NCI-H748 treated with DMSO at 0.1 percent for 48 hours (cell line): Measurements from ENCODE around the gene CAPN11.
"Not testable (repeated sequence)": the region's sequence is repeated elsewhere in the genome, so short reads cannot be mapped to it uniquely, and the experiment has no call there.

Source experiments
- DNase-seq: peaks from one replicate; lab custom pipeline; 2025; lab: John Stamatoyannopoulos, UW

Gene CAPN11

DNA sequence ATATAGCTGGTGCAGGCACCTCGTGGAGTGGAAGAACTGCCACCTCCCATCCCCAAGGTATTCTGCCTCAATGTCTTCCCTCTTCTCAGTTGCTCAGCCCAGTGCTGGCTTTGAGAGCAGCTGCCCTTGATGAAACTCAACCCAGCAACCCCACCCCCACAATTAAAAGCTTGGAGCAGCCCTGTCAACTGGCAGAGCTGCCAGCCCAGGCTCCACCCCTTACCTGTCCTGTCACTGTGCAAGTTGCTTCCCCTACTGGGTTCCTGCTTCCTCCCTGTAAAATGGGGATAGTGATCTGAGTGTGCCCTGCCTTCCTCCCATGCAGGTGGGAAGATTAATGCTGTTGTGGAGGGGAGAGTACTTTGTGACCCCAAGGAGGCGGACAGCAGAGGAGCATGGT lies 26.7 kb upstream of the CAPN11 start:
- DNase-seq = no peak

DNA sequence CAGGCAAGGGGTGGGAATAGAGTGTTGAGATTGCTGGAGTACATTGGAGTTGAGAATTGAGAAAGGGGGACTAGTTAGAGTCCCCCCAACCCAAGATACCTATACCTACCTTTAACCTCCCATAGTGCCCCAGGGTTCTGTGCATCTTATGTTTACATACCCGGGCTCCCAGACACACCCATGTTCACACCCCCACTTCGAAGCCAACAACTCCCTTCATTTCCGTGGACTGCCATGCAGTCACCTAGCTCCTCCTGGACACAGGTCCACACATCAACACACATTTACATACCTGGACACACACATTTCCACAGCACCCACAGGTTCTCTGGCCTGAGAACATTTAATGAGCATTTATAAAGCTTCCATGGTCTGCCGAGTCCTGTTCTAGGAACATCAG lies 26.1 kb upstream of the CAPN11 start:
- no peak for DNase-seq

DNA sequence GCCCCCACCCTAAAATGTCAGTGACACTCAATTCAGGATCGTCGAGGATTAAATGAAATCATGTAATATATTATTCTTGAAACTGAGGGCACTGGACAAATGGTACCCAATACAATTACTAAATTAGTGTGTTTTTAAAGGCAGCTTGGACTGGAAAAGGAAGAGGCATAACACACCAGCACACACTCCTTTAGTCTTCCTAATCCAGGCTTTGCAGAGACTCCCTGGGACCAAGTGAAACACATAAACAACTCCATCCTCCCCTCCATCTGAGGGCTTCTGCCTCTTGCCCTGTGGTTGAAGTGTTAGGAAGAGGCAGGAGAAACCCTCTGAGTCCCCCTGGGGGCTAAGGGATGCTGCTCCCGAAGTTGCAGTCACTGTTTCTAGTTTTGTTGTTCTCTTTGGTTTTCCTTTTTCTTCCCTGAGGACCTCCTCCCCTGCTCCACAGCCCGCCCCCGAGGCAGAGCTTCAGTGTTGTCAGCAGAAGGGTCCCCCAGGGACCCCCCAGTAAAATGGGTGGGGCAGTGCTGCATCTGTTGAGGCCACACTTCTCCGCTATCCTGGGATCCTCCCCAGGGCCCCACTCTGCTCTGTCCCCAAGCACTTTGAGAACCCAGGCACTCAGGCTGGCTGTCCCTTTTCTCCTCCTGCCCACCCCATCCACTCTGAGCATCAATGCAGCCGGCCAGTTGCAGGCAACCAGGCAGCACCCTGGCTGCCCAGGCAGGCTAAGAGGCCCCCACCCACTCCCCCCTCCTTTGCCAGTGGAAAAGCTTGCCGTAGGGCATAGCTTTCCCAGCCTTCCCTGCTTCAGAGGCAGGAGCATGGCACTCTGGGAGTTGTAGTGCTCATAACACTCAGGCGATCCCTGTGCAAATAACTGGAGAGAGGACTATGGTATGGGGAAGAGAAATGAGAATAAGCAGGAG lies 25.4 kb upstream of the CAPN11 start:
- peak; percentile 7 for DNase-seq

DNA sequence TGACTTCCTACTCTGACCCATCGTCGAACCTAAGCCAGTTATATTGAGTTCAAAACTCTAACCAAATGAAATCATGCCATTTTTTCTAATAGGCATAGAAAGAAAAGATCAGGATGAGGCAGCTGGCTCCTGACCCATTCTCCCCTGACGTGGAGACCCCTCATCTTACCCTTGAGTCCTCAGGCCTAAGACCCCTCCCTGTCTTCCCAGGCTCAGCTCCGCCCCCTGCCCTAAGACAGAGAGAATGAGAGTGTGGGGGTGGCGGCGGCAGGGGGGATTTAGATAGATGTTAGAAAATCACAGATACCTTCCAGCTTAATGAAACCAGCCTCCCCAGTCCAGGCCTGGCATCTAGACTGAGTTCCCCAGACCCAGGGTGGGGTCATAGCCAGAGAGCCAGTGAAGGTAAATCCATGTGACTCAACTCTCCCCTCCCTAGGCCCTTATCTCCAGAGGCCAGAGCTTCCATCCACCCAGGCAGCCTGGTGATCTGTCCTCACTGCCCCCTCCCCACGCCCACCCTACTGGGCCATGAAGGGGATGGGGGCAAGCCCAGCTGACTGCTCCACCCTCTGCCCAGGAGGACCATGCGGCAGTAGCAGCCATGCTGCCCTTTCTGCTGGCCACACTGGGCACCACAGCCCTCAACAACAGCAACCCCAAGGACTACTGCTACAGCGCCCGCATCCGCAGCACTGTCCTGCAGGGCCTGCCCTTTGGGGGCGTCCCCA lies 24.5 kb upstream of the CAPN11 start:
- no peak for DNase-seq

DNA sequence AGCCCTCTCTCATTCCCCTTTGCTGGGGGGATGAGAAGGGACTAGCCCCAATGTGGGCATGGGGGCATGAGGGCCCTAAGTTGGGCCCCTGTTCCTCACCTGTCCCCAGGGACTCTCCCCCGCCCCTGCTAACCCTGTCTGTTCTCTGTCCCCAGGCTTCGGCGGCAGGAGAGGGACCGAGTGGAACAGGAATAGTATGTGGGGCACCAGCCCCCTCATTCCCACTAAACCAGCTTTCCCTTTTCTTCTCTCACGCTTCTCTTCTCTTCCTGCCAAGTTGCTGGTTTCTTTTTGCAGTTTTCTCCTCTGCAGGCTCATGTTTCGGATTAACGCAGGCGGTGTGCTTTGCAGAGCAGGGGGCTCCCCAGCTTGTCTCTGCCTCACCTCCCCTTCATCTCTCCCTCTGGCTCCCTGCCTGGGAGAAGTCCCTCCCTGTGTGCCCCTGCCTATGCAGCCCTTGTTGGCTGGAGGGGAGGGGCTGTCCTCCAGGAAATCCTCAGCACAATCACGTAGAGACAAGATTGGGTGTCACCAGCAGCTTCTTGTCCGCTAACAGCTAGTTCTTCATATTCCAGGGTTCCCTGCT lies 23.4 kb upstream of the CAPN11 start:
- DNase-seq = no peak

DNA sequence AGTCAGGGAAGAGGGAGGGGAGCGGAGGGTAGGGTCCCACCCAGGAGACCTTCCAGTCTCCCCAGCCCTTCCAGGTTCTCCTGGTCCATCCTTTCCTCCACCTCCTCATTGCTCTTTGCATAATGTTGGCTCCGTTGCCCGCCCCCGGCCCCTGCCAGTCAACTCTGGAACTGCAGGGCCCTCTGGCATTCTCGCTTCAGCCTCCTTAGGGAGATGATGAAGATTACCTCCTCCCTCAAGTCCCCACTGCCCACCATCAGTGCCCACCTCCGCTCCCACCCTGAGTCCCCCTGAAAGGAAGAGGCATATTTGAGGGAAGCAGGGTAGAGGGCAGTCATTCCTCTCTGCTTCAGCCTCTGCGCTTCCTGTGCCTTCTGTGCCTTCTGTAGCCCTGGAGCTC lies 22.7 kb upstream of the CAPN11 start:
- no peak for DNase-seq

DNA sequence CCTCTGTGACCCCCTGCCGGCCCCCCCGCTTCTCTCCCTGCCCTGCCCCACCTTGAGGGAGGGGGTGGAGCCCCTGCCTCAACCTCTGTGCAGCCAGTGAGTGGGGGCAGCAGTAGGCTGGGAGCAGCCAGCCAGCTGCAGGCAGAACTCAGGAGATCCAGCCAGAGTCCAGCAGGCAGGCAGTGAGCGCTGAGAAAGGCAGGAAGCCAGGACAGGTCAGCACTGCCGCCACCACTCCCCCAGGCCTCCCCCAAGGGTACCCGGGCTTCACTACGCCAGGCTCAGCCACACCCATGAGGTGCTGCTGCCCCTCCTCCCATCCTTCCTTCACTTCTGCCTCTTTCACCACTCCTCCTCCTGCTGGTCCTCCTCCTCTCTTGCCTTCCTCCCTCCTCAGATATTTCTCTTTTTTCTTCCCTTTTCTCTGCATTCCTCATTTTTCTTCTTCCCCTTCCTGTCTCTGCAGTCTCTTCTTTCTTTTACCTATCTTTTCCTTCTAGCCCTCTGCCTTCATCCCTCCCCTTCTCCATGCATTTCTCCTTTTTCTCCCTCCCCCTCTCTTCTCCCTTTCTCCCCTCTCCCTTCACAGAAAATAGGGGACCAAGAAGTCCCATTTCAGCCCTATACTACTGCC lies 19.8 kb upstream of the CAPN11 start:
- no peak for DNase-seq

DNA sequence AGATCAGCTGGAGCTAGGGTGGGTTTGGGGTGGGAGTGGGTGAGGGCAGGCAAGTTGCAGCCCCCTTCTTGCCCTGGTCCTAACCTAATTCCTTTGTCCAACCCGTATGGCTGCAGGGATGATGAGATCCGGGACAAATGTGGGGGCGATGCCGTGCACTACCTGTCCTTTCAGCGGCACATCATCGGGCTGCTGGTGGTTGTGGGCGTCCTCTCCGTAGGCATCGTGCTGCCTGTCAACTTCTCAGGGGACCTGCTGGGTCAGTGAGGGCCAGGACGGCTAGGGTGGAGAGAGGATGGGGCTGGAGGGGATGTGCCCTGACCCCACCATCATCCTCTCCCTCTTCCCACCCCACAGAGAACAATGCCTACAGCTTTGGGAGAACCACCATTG lies 19.3 kb upstream of the CAPN11 start:
- no peak for DNase-seq

DNA sequence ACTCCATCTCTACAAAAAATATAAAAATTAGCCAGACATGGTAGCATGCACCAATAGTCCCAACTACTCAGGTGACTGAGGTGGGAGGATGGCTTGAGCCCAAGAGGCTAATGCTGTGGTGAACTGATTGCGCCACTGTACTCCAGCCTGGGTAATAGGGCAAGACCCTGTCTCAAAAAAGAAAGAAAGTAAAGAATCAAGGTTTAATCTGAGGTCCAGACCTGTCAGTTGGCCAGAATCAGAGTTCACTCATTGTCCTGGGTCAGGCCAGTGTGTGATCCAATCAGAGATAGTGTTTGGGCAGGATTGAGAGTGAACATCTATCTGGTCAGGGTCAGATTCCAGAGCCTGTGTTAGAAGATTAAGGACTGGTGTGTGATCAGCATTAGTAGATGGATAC lies 15.8 kb upstream of the CAPN11 start:
- DNase-seq = no peak

DNA sequence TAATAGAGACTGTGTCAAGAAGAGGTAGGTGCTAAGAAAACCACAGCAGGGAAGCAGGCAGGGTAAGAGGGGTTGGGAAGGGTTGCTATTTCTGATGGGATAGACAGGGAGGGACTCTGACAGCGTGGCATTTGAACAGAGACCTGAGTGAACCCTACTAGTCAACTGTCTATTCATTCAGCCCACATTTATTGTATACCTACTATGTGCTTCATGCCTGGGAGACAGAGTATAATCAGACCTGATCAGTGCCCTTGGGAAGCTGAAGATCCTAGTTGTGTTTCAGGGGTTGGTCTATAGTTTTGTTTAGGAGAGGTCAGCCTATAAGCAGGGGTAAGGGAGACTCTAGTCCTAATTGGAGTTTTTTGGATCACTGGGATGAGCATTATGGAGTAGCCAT lies 14.9 kb upstream of the CAPN11 start:
- DNase-seq = no peak

DNA sequence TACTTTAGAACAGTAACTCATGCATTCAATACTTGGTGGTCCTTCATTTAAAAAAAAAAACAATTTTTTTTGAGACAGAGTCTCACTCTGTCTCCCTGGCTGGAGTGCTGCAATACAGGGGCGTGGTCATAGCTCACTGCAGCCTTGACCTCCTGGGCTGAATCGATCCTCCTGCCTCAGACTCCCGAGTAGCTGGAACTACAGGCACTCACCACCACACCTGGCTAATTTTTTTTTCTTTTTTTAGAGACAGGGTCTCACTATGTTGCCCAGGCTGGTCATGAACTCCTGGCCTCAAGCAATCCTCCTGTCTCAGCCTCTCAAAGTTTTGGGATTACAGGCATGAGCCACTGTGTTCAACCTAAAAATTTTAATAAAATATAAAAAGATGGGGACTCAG lies 14.1 kb upstream of the CAPN11 start:
- DNase-seq = not testable (repeated sequence)

DNA sequence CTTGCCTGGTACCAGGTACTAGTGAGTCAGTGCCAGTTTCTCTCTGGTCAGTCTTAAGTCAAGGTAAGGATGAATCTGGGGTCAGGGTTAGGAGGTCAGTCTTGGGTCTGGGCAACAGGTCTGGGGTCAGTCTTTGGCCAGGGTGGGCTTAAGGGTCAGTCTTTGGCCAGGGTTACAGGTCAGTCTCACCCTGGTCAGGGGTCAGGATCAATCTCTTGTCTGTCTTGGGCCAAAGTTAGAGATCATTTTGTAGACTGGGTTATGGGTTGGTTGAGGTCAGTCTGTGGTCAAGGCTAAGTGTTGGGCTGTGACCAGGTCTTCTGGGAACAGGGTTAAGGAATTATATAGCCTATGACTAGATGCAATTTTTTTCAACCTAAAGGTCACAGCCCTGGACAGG lies 12.8 kb upstream of the CAPN11 start:
- DNase-seq = no peak

DNA sequence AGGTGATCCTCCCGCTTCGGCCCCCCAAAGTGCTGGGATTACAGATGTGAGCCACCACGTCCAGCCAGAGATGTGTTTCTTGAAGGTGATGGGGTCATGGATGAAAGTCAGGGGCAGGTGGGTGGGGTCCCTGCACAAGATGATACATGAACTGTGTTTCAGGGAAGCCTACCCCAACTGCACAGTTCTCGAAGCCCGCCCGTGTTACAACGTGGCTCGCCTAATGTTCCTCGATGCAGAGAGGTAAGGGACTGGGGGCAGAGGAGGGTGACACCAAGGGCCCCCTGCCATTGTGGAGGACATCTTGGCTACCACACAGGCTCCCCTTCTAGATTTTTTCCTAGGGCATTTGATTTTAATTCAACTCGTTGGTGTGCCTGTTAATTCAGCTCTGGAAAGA lies 11.9 kb upstream of the CAPN11 start:
- DNase-seq = no peak

DNA sequence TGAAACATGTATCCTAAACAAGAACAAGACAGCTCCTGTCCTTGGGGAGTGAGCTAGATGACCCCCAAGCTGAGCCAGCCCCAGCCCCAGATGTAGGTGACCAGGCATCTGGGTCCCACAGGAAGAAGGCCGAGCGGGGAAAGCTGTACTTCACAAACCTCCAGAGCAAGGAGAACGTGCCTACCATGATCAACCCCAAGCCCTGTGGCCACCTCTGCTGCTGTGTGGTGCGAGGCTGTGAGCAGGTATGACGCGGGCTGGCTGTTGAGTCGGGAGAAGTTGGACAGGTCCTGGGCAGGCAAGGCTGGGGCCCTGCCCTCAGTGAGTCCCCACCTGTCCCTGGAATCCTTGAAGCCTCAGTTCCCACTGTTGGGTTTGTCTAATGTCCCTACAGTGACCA lies 11.4 kb upstream of the CAPN11 start:
- no peak for DNase-seq

DNA sequence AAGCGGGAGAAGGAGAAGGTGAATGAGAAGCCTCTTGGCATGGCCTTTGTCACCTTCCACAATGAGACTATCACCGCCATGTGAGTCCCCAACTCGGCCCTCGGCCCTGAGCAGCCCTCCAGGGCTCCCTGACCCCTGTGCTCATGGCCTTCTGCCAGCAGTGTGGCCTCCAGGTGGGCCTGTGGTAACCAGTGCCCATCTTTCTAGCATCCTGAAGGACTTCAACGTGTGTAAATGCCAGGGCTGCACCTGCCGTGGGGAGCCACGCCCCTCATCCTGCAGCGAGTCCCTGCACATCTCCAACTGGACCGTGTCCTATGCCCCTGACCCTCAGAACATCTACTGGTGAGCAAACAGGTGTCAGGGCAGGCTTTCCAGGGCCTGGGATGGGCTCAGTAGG lies 10.3 kb upstream of the CAPN11 start:
- no peak for DNase-seq

DNA sequence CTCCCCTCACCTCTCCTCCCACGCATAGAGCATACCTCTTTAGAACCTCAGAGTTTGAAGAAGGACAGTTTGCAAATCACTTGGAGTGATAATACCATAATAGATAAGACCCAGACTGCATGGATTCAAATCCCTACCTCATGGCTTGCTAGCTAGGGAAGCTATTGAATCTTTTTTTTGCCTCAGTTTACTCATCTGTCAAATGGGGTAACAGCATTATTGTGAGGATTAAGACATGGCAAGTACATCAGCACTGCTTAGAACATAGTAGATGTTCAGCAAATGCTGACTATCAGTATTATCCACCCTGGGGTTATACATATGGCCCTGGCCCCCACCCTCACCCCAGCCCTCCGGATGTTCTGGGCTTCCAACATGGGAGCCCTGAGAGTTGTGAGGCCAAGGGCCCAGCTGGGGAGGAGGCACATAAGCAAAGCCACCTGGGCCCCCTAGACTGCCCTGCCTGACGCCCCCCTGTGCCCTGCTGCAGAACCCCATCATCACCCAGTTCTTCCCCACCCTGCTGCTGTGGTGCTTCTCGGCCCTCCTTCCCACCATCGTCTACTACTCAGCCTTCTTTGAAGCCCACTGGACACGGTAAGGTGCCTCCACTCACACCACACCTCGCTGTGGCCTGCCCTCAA lies 9.1 kb upstream of the CAPN11 start:
- no peak for DNase-seq

DNA sequence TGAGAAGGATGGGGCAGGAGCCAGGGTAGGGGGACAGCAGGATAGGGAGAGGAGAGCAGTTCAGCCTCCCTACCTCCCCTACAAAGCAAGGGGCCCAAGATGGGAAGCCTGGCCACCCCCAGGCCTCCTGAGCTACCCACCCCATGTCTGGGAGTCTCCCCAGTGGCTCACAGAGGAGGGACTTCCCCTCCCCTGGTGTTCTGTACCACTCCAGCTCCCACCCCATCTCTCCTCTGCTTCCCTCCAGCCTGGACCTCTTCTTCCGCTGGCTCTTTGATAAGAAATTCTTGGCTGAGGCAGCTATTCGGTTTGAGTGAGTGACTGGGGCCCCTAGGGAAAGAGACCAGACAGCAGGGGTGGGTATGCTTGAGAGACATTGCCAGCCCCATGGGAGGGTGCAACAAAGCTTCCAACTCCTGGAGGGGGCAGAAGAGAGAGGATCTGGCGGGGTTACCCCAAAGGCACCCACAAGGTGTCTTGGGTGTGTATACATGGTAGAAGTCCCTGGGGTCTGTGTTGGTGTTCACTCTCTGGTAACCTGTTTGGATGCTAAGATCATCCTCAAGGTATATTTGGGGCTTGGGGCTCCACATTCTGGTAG lies 8.2 kb upstream of the CAPN11 start:
- no peak for DNase-seq

DNA sequence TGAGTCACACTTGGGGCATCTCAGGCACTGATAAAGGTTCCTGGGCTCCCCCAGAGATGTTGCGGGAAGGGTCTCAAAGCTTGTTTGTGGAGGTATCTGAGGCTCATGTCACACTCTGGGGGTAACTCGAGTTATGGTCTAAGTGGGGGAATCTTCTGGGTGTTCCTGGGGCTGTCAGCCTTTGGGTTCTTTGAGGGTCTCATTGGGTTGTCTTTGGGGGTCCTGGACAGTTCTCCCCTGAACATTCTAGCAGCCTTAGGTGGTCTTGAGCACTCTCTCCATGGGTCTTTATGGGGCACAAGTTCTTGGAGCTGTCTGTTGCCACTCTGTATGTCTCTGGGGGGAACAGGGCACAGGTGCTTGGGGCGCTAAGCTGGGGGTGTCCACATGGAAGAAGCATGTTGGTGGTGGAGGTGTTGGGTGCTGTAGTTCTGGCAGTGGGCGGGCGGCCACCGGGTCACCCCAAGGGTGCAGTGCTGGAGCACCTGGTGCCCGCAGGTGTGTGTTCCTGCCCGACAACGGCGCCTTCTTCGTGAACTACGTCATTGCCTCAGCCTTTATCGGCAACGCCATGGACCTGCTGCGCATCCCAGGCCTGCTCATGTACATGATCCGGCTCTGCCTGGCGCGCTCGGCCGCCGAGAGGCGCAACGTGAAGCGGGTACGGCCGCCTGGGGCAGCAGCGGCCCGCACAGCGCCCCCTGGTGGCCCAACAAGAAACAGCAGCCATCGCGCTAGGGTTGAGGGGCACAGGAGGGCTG lies 7.1 kb upstream of the CAPN11 start:
- peak; percentile 39 for DNase-seq

DNA sequence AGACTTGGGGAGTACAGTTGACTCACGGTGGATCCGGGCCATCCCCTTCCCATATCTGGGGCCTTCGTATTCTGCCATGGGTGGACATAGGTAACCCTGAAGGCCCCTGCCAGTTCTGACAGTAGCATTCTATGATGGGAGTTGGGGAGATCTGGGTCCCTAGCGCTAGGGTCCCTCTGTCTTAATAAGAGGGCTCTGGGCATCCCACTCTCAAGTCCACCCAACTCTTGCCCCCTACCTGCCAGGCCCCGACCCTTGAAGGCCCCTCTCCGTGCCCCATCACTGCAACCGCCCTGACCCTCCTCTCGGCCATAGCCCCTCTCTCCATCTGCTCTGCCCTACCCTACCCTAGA lies 6.5 kb upstream of the CAPN11 start:
- DNase-seq = no peak

DNA sequence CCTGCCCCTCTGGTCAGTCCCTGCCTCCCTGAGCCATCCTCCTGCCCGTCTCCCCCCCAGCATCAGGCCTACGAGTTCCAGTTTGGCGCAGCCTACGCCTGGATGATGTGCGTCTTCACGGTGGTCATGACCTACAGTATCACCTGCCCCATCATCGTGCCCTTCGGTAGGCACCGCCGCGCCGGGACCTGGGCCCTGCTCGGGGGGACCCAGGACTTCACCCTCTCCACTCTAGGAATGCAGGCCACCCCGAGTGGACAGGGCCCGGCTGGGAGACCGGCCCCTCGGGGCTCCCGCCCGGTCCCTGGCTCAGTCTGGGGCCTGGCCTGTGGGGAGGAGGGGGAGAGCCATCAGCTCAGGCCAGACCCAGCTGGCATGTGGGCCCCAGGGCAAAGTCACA lies 6.1 kb upstream of the CAPN11 start:
- no peak for DNase-seq

DNA sequence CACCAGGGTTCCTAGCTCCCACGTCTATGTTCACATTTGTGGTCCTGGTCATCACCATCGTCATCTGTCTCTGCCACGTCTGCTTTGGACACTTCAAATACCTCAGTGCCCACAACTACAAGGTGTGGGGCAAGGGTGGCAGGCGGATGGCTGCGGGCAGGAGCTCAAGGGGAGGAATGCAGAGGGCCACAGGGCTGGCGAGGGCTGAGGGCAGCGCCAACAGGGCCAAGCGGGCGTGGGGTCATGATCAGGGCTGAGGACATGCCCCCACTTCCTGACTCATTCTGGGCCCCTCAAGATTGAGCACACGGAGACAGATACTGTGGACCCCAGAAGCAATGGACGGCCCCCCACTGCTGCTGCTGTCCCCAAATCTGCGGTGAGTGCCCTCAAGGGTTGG lies 4.6 kb upstream of the CAPN11 start:
- DNase-seq = no peak
